ENCODE data around the gene AKR1B1.

AKR1B1 gene

GRCh38 chr7:134468475-134468874, 9.6 kb upstream of the AKR1B1 start:
- Histone ChIP-seq H3K27me3 (replicated peaks; ENCODE audit: insufficient read depth, low read length) (no peaks in the 10 kb centered on the region), H3K4me1 (ENCODE audit: low read length) (no peaks in the 10 kb centered on the region), H3K9me2 (replicated peaks; ENCODE audit: insufficient read depth, low read length) (no peaks in the 10 kb centered on the region), H4K20me1 (ENCODE audit: insufficient read depth, low read length) (no peaks in the 10 kb centered on the region), H3K36me3 (replicated peaks; ENCODE audit: insufficient read depth, low read length) (no peaks in the 10 kb centered on the region), H3K9me3 (replicated peaks; ENCODE audit: insufficient read depth, low read length) (no peaks in the 10 kb centered on the region), H2AFZ (ENCODE audit: low read length) (no peak overlapping the region), H3K4me2 (ENCODE audit: low read depth, low read length) (no peak overlapping the region), H3F3A (ENCODE audit: insufficient read depth, low read length) (no peaks in the 10 kb centered on the region), H3K9ac (ENCODE audit: low read length) (no peak overlapping the region), H3K4me3 (ENCODE audit: low read length) (no peak overlapping the region), H3K27ac (ENCODE audit: low read length) (no peak overlapping the region), H3K79me2 (ENCODE audit: low read length) (no peaks in the 10 kb centered on the region)
- TF ChIP-seq EZH2phosphoT487 (IDR thresholded peaks at IDR 0.05; ENCODE audit: low read length) (no peak), EZH2 (optimal IDR thresholded peaks at IDR 0.05; ENCODE audit: low read depth, low read length) (no peak), CTCF (IDR thresholded peaks at IDR 0.05; ENCODE audit: low read length) (no peak)
- no peak for DNase-seq

- Histone ChIP-seq H3K36me3 (replicated peaks; ENCODE audit: insufficient read depth, low read length) (no peaks in the 10 kb centered on the region), H3K4me1 (ENCODE audit: low read length) (no peaks in the 10 kb centered on the region), H3K9me2 (replicated peaks; ENCODE audit: insufficient read depth, low read length) (no peaks in the 10 kb centered on the region), H3F3A (ENCODE audit: insufficient read depth, low read length) (no peaks in the 10 kb centered on the region), H3K9me3 (replicated peaks; ENCODE audit: insufficient read depth, low read length) (no peaks in the 10 kb centered on the region), H3K79me2 (ENCODE audit: low read length) (no peaks in the 10 kb centered on the region), H3K4me3 (ENCODE audit: low read length) (no peak overlapping the region), H4K20me1 (ENCODE audit: insufficient read depth, low read length) (no peaks in the 10 kb centered on the region), H3K9ac (ENCODE audit: low read length) (no peak overlapping the region), H3K27me3 (replicated peaks; ENCODE audit: insufficient read depth, low read length) (no peaks in the 10 kb centered on the region), H2AFZ (ENCODE audit: low read length) (no peak overlapping the region), H3K27ac (ENCODE audit: low read length) (no peak overlapping the region), H3K4me2 (ENCODE audit: low read depth, low read length) (no peak overlapping the region)
- TF ChIP-seq EZH2 (optimal IDR thresholded peaks at IDR 0.05; ENCODE audit: low read depth, low read length), result no peak
- TF ChIP-seq CTCF (IDR thresholded peaks at IDR 0.05; ENCODE audit: low read length), result no peak
- no peak for TF ChIP-seq EZH2phosphoT487 (IDR thresholded peaks at IDR 0.05; ENCODE audit: low read length)
- DNase-seq, result no peak
Measured at GRCh38 chr7:134468054-134468453, 9.2 kb upstream of the AKR1B1 start.

- no peak for TF ChIP-seq EZH2 (optimal IDR thresholded peaks at IDR 0.05; ENCODE audit: low read depth, low read length)
- TF ChIP-seq EZH2phosphoT487 (IDR thresholded peaks at IDR 0.05; ENCODE audit: low read length), result no peak
- TF ChIP-seq CTCF (IDR thresholded peaks at IDR 0.05; ENCODE audit: low read length), result no peak
- H3K9me2 ChIP-seq (replicated peaks; ENCODE audit: insufficient read depth, low read length), result no peaks in the 10 kb centered on the region
- H3F3A ChIP-seq (ENCODE audit: insufficient read depth, low read length), result no peaks in the 10 kb centered on the region
- no peaks in the 10 kb centered on the region for H3K36me3 ChIP-seq (replicated peaks; ENCODE audit: insufficient read depth, low read length)
- H4K20me1 ChIP-seq (ENCODE audit: insufficient read depth, low read length), result no peaks in the 10 kb centered on the region
- no peaks in the 10 kb centered on the region for H3K9me3 ChIP-seq (replicated peaks; ENCODE audit: insufficient read depth, low read length)
- H3K27ac ChIP-seq (ENCODE audit: low read length), result no peak overlapping the region
- H3K4me3 ChIP-seq (ENCODE audit: low read length), result no peak overlapping the region
- H3K4me2 ChIP-seq (ENCODE audit: low read depth, low read length), result no peak overlapping the region
- H3K4me1 ChIP-seq (ENCODE audit: low read length), result no peaks in the 10 kb centered on the region
- no peaks in the 10 kb centered on the region for H3K27me3 ChIP-seq (replicated peaks; ENCODE audit: insufficient read depth, low read length)
- no peak overlapping the region for H2AFZ ChIP-seq (ENCODE audit: low read length)
- no peaks in the 10 kb centered on the region for H3K79me2 ChIP-seq (ENCODE audit: low read length)
- DNase-seq, result no peak
- no peak overlapping the region for H3K9ac ChIP-seq (ENCODE audit: low read length)
Measured at GRCh38 chr7:134465491-134465890, 6.6 kb upstream of the AKR1B1 start.
